ENCODE measurements around the gene MRPL50.

The MRPL50 gene

GRCh38 chr9:101398068-101398929 is at the start of gene MRPL50, which contains the start of gene ZNF189:
Gene MRPL50 (minus strand): TSS chr9:101398618. CDS start chr9:101398592, 26 bp downstream.
Gene ZNF189 (plus strand): TSS chr9:101398851. CDS start chr9:101399157, 306 bp downstream.
- Histone ChIP-seq H3K27ac (ENCODE audit: low read length) (peak within 1 kb of the TSS; percentile 86), H3K9me3 (ENCODE audit: insufficient read depth, low read length, severe bottlenecking) (peaks cover 13% of the 10 kb centered on the region), H3K36me3 (ENCODE audit: insufficient read depth, low read length) (peaks cover 63% of the 10 kb centered on the region), H3K79me2 (ENCODE audit: insufficient read depth, low read length) (peaks cover 79% of the 10 kb centered on the region), H3K4me3 (ENCODE audit: low read depth in 1 of 2, low read length in 2 of 2) (peak within 1 kb of the TSS; percentile 71 to 75), H2AFZ (ENCODE audit: low read depth, low read length) (peak within 1 kb of the TSS; percentile 92), H3K27me3 (ENCODE audit: insufficient read depth, low read length, poor library complexity) (no peaks in the 10 kb centered on the region), H3K9ac (ENCODE audit: low read depth, low read length) (peak within 1 kb of the TSS; percentile 79), H4K20me1 (ENCODE audit: insufficient read depth, low read length) (no peaks in the 10 kb centered on the region), H3K4me2 (ENCODE audit: insufficient read depth, low read length) (peak within 1 kb of the TSS; percentile 92), H3K4me1 (ENCODE audit: insufficient read depth, low read length) (peaks cover 35% of the 10 kb centered on the region)
- ATAC-seq (ENCODE audit: insufficient read depth, low read depth), result peak; percentile 96
- no peak for TF ChIP-seq EZH2 (IDR thresholded peaks at IDR 0.05; ENCODE audit: borderline replicate concordance, low read depth, low read length, severe bottlenecking)
- TF ChIP-seq CTCF (IDR thresholded peaks at IDR 0.05; ENCODE audit: borderline replicate concordance, extremely low read depth, low read length, poor library complexity, severe bottlenecking), result no peak
- peak; percentile 95 for DNase-seq

DNA sequence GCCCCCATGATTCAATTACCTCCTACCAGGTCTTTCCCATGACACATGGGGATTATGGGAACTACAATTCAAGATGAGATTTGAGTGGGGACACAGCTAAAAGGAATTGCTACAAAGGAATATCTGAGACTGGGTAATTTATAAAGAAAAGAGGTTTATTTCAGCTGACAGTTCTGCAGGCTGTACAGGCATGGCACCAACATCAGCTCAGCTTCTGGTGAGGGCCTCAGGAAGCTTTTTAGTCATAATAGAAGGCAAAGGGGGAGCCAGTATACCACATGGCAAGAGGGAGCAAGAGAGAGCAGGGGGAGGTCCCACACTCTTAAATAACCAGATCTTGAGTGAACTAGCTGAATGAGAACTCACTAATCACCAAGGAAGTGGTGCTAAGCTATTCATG is 48.3 kb upstream of the MRPL50 start:
- no peak overlapping the region for H2AFZ ChIP-seq (ENCODE audit: low read depth, low read length)
- DNase-seq, result no peak
- no peak overlapping the region for H3K27ac ChIP-seq (ENCODE audit: low read length)
- no peak overlapping the region for H3K4me3 ChIP-seq (ENCODE audit: low read depth in 1 of 2, low read length in 2 of 2)
- H3K36me3 ChIP-seq (ENCODE audit: insufficient read depth, low read length), result no peaks in the 10 kb centered on the region
- no peaks in the 10 kb centered on the region for H3K9me3 ChIP-seq (ENCODE audit: insufficient read depth, low read length, severe bottlenecking)
- H3K79me2 ChIP-seq (ENCODE audit: insufficient read depth, low read length), result no peaks in the 10 kb centered on the region
- no peaks in the 10 kb centered on the region for H3K27me3 ChIP-seq (ENCODE audit: insufficient read depth, low read length, poor library complexity)
- ATAC-seq (ENCODE audit: insufficient read depth, low read depth), result no peak
- H3K9ac ChIP-seq (ENCODE audit: low read depth, low read length), result no peak overlapping the region
- no peak overlapping the region for H3K4me2 ChIP-seq (ENCODE audit: insufficient read depth, low read length)
- TF ChIP-seq EZH2 (IDR thresholded peaks at IDR 0.05; ENCODE audit: borderline replicate concordance, low read depth, low read length, severe bottlenecking) (no peak), CTCF (IDR thresholded peaks at IDR 0.05; ENCODE audit: borderline replicate concordance, extremely low read depth, low read length, poor library complexity, severe bottlenecking) (no peak)
- no peaks in the 10 kb centered on the region for H4K20me1 ChIP-seq (ENCODE audit: insufficient read depth, low read length)
- H3K4me1 ChIP-seq (ENCODE audit: insufficient read depth, low read length), result no peaks in the 10 kb centered on the region

GRCh38 chr9:101445353-101446029 is 47.1 kb upstream of the MRPL50 start:
- Histone ChIP-seq H4K20me1 (ENCODE audit: insufficient read depth, low read length) (no peaks in the 10 kb centered on the region), H3K27ac (ENCODE audit: low read length) (no peak overlapping the region), H3K27me3 (ENCODE audit: insufficient read depth, low read length, poor library complexity) (no peaks in the 10 kb centered on the region), H3K36me3 (ENCODE audit: insufficient read depth, low read length) (no peaks in the 10 kb centered on the region), H3K4me1 (ENCODE audit: insufficient read depth, low read length) (no peaks in the 10 kb centered on the region), H3K4me3 (ENCODE audit: low read depth in 1 of 2, low read length in 2 of 2) (no peak overlapping the region), H3K79me2 (ENCODE audit: insufficient read depth, low read length) (no peaks in the 10 kb centered on the region), H3K4me2 (ENCODE audit: insufficient read depth, low read length) (peak overlapping the region; percentile 38; the same call in 1 of the 2 replicates), H2AFZ (ENCODE audit: low read depth, low read length) (no peak overlapping the region), H3K9me3 (ENCODE audit: insufficient read depth, low read length, severe bottlenecking) (no peaks in the 10 kb centered on the region), H3K9ac (ENCODE audit: low read depth, low read length) (no peak overlapping the region)
- ATAC-seq (ENCODE audit: insufficient read depth, low read depth) (no peak), DNase-seq (no peak)
- no peak for TF ChIP-seq CTCF (IDR thresholded peaks at IDR 0.05; ENCODE audit: borderline replicate concordance, extremely low read depth, low read length, poor library complexity, severe bottlenecking)
- no peak for TF ChIP-seq EZH2 (IDR thresholded peaks at IDR 0.05; ENCODE audit: borderline replicate concordance, low read depth, low read length, severe bottlenecking)

Measured in DND-41 (cell line).